ENCODE data around the gene CLIC3.

CLIC3 gene

GRCh38 chr9:136997830-136998234, 1.5 kb upstream of the CLIC3 start:
- peak; percentile 27 for DNase-seq

- DNase-seq, result no peak
Observed at GRCh38 chr9:136997371-136997770, 1.0 kb upstream of the CLIC3 start.

DNA sequence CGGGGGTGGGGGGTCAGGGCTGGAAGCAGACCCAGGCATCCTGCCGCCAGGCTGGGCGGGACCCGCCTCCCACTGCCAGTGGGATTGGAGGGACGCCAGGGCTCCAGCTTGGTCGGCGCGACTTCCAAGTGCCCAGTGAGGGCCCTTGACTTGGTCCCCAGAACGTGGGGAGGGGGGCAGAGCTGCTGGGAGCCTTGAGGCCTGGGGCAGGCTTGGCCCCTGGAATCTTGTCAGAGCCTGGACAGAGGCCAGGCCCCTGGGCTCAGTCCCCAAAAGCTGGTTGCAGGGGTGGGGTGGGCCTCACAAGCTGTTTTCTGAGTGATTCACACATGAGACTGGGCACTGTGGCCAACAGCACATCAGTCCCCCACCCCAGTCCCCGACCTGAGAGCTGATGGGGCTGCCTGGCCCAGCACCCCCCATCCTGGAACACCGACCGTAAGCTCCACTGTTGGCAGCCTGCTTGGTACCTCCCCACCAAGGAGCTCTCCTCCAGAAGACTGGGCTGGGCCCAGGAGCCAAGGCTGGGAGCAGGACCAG, 526 bp downstream of the CLIC3 start:
- DNase-seq, result no peak

GRCh38 chr9:136995362-136995761, 1.0 kb downstream of the CLIC3 start:
- DNase-seq, result no peak

DNA sequence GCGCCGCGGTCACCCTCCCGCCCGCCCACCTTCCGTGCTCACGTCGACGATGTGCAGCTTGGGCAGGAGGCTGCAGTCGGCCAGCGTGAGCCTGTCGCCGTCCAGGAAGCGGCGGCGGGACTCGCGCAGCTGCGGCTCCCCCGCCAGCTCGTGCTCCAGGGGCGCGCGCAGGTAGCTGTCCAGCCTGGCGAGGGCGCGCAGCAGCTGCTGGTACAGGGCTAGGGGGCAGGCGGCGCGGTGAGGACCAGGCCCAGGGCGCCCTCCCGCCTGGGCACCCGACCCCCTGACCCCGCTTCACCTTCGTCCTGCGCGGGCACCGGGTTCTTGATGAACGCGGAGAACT, 1.5 kb downstream of the CLIC3 start:
- DNase-seq, result no peak

DNA sequence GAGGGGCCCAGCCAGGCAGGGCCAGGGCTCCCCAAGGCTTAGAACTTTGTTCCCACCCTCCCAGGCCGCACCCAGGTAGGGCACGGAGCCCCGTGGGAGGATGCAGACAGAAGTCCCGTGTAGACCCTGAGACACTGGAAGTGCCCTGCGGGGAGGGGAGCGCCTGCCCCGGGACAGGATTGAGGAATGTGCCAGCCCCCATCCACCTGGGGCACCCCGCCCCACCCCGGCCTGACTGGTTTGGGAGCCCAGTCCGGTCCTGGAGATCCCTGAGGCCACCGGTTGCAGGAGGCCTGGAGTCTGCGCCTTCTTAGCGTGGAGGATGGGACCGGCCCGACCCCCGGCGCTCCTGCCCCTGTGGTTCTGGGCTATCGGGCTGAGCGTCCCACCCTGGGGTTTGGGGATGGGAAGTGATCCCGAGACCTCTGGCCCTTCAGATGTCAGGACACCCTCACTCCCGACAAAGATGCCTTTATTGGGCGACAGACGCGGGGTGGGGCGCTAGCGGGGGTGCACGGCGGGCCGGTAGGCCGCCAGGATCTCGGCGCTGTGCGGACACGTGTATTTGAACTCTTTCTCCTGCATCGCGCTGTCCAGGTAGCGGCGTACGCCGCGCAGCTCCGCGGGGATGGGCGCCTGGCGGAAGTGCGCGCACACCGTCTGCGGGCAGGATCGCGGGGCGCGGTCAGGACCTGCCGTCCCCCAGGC, 2.0 kb downstream of the CLIC3 start:
- no peak for DNase-seq

GRCh38 chr9:136992819-136993369, 3.5 kb downstream of the CLIC3 start:
- no peak for DNase-seq

- peak; percentile 96 for DNase-seq
Observed at GRCh38 chr9:136991993-136992818, 4.2 kb downstream of the CLIC3 start, which contains the start of gene PAXX. Gene PAXX (plus strand): TSS chr9:136992422. CDS start chr9:136992444, 22 bp downstream.

DNA sequence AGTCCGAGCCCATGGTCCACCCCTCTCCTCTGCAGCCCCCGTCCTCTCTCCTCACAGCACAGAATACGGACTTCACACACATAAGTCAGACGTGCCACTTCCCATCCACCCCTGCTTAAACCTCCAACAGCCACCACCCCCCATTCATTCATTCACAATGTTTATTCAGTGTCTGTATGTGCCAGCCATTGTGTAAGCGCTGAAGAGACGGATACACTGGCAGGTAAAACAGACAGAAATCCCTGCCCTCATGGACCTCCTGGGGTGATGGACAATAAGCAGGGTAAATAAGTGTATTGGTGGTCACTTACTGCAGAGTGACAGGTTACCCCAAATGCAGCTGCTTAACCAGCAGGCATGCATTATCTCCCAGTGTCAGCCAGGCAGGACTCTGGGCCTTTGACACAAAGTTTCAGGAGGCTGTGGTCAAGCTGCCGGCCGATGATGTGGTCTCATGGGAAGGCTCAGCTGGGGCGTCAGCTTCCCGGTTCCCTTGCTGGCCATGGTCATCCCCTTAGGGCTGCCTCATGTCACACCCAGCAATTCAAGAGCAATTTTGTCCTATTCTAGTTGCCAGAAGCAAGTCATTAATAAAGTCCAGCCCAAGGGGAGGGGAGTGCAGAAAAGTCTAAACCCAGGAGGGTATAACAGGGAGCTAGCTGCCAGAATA, 6.0 kb downstream of the CLIC3 start:
- no peak for DNase-seq

- DNase-seq, result no peak
Observed at GRCh38 chr9:136988872-136989271, 7.5 kb downstream of the CLIC3 start.

GRCh38 chr9:136985853-136986252, 10.5 kb downstream of the CLIC3 start:
- DNase-seq, result no peak

DNA sequence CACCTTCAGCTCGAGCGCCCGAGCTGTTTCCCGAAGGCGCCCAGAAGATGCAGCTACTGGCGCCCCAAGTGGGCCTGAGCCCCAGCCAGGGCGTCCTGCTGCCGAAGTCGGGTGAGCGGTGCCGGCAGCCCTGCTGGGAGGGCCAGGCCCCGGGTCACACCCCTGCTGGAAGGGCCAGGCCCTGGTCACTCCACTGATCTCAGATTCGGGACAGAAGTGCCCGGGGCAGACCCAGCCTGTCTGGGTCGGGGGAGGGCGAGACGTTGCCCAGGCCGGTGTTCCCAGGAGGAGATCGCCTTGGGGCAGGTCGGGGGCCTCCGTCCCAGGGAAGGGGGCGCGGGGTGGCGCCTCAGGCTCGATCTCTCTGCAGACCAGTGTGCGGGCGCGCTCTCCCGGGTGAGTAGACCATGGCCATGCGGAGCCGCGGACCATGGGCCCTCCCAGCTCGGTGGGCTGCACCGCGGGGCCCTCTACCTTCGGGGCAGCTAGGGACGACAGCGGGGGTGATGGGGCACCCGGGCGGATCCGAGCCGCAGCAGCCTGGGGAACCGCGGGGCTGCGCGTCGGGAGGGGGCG, 11.3 kb downstream of the CLIC3 start:
- no peak for DNase-seq

DNA sequence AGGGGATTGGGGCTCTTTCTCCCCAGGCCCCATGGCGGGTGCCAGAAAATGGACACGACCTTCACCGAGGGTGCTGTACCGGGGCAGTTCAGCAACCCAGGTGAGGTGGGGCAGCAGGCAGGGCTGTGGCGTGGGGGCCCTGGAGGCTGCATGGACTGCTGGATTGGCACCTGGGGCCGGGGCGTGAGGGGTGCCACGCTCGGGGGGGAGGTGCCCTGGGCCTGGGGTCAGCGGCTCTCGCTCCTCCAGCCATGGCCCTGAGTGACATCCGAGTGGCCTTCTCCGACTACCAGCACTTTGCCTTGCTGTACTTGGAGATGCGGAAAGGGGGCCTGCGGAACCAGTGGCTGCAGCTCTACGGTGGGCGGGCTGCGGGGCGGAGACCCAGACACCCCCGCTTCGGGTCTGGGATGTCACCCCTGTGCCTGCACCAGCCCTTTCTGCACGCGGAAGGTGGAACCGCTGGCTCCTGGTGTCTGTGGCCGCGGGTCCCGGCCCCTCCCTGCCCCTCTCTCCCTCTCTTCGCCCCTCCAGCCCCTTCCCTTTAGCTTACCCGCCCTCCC, 11.8 kb downstream of the CLIC3 start:
- DNase-seq, result no peak

GRCh38 chr9:136983656-136984314, 12.6 kb downstream of the CLIC3 start:
- DNase-seq, result no peak

GRCh38 chr9:136983167-136983566, 13.2 kb downstream of the CLIC3 start:
- no peak for DNase-seq

DNA sequence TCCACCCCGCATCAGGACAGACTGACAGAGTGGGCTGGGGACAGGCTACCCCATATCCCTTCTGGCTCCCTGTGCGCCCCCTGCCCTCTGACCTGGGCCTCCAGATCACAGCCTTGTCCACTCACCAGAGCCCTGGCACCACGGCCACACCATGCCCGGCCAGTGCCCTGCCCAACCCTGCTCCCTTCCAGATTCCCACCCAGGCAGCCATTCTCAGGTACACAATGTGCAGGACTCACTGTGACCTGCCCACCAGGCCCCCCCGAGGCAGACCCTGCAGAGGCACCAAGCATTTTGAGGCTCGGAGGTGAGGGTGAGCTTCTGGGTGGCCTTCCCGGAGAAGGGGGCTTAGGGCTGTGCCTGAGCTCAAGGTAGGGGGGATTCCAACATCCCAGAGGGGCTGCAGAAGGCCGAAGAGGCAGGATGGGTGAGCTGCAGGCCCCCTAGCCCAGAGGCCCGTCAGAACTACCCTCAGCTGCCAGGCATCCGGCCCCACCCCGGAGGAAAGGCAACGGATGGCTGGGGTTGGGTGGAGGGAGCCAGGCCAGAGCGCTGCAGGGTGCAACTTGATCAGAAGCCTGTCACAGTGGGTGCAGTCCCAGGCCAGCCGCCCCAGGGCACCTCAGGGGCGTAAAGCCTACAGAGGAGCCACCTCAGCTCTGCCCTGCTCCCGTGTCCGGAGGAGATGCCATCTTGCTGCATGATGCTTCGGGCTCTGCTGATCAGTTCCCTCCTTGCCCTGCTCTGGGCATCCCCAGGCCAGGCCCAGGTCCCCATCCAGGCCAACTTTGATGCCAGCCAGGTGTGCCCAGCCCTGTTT, 13.9 kb downstream of the CLIC3 start, which contains the start of gene LCNL1:
Gene LCNL1 (plus strand): TSS at position 762 of the 820 bp plus-strand sequence. CDS start 594 bp downstream, outside the sequence.
- no peak for DNase-seq

- DNase-seq, result no peak
Observed at GRCh38 chr9:136981588-136982231, 14.7 kb downstream of the CLIC3 start.

- no peak for DNase-seq
Observed at GRCh38 chr9:136980669-136981478, 15.5 kb downstream of the CLIC3 start.
